GM12891 (cell line): ENCODE results near the gene MAVS.

Experiments
- PAX5 ChIP-seq: IDR thresholded peaks from 2 replicates; pipeline ENCODE4 v1.6.1; 2011; ENCODE audit warnings: low read length, moderate library complexity, mild to moderate bottlenecking; ENCODE audit not compliant: insufficient read depth, severe bottlenecking
- POLR2A ChIP-seq: IDR thresholded peaks from 2 replicates; pipeline ENCODE4 v1.6.1; 2011; ENCODE audit warnings: low read depth, low read length, control low read depth
- POLR2AphosphoS5 ChIP-seq: IDR thresholded peaks from 2 replicates; pipeline ENCODE4 v1.6.1; 2011; ENCODE audit warnings: low read depth, low read length, control low read depth
- POU2F2 ChIP-seq: IDR thresholded peaks from 2 replicates; pipeline ENCODE4 v1.6.1; 2011; ENCODE audit warnings: low read depth, mild to moderate bottlenecking, control low read depth, low read length, moderate library complexity
- TAF1 ChIP-seq: IDR thresholded peaks from 2 replicates; pipeline ENCODE4 v1.6.1; 2011; ENCODE audit warnings: low read depth, low read length, control low read depth

DNA sequence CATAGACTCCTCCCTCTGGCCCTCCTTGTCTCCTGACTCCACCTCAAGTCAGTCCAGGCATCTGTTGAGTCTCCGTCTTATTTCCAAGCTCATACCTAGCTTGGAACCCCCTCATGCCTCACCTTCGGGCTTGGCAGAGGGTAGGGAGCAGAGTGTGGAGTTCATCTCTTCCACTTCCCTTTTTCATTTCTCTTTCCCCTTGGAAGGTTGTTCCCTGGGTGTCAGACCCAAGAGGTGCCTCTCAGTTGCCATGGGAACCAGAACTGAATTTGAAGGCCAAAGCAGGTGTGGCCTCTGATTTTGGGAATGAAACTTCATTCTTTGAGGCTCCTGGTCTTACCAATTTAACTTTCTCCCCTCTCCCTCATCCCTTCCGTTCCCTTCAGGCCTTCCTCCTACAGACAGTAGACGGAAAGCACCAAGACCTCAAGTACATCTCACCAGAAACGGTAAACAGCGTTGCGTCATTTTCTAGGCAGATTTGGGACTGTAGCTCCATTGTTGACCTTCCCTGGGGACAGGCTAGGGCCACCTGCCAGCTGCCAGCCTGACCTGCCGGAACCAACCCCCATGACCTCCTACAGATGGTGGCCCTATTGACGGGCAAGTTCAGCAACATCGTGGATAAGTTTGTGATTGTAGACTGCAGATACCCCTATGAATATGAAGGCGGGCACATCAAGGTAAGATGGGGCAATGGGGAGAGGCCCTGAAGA lies 44.0 kb upstream of the MAVS start:
- TF ChIP-seq POLR2A (no peak), TAF1 (no peak), POLR2AphosphoS5 (no peak), POU2F2 (no peak), PAX5 (no peak)
